NCI-H128 (cell line): ENCODE results near the gene RSPH1.

Experiments used
- DNase-seq: peaks from one replicate; lab custom pipeline; 2025; ENCODE audit not compliant: unreplicated experiment; lab: John Stamatoyannopoulos, UW

RSPH1 gene

GRCh38 chr21:42451941-42452340 lies 44.1 kb downstream of the RSPH1 start:
- no peak for DNase-seq

- DNase-seq, result no peak
These were observed 47.3 kb downstream of the RSPH1 start for GRCh38 chr21:42448686-42449085.

- no peak for DNase-seq
These were observed 48.3 kb downstream of the RSPH1 start for GRCh38 chr21:42447732-42448131.

- no peak for DNase-seq
These were observed 48.8 kb downstream of the RSPH1 start for GRCh38 chr21:42447182-42447581.

- DNase-seq, result no peak
These were observed 49.5 kb downstream of the RSPH1 start for GRCh38 chr21:42446531-42446930.

- no peak for DNase-seq
These were observed 50.7 kb downstream of the RSPH1 start for GRCh38 chr21:42445311-42445710.

GRCh38 chr21:42444745-42445059 lies 51.3 kb downstream of the RSPH1 start:
- no peak for DNase-seq

- DNase-seq, result no peak
These were observed 51.9 kb downstream of the RSPH1 start for GRCh38 chr21:42443876-42444744.

- no peak for DNase-seq
These were observed 52.7 kb downstream of the RSPH1 start for GRCh38 chr21:42443181-42443785.

GRCh38 chr21:42441963-42442362 lies 54.1 kb downstream of the RSPH1 start:
- no peak for DNase-seq

- no peak for DNase-seq
These were observed 55.7 kb downstream of the RSPH1 start for GRCh38 chr21:42440187-42440792.

- no peak for DNase-seq
These were observed 56.5 kb downstream of the RSPH1 start for GRCh38 chr21:42439284-42440186.

GRCh38 chr21:42438316-42439205 lies 57.5 kb downstream of the RSPH1 start:
- DNase-seq, result no peak

GRCh38 chr21:42437786-42438185 lies 58.2 kb downstream of the RSPH1 start:
- no peak for DNase-seq

- DNase-seq, result no peak
These were observed 59.1 kb downstream of the RSPH1 start for GRCh38 chr21:42436914-42437313.

- no peak for DNase-seq
These were observed 60.2 kb downstream of the RSPH1 start for GRCh38 chr21:42435833-42436232.

GRCh38 chr21:42435401-42435800 lies 60.6 kb downstream of the RSPH1 start:
- DNase-seq, result no peak

- no peak for DNase-seq
These were observed 61.1 kb downstream of the RSPH1 start for GRCh38 chr21:42434884-42435283.

- DNase-seq, result no peak
These were observed 62.0 kb downstream of the RSPH1 start for GRCh38 chr21:42433946-42434551.

GRCh38 chr21:42432695-42433094 lies 63.3 kb downstream of the RSPH1 start:
- no peak for DNase-seq
